A549 (cell line): Measurements from ENCODE around the gene TRIM17. TPM values are rescaled to one million over a fixed set of nuclear protein-coding genes. Genes with fewer than 3 reads are reported as not detected.
A peak's percentile ranks its signal among the peaks of the same experiment; 100 is the strongest.

Experiments
- ATAC-seq, 2 experiments: fragments of 200-7000 bp in 1 of 2; fragments of >200 bp in 1 of 2; cut with Nextera tagmentation in 1 of 2; cut with Tn5 transposase in 1 of 2; 3 replicates each; pipeline versions ENCODE4 v1.8.0 to v1.9.1; 2018 to 2020; ENCODE audit warnings: mild to moderate bottlenecking in 1 of 2, moderate library complexity in 1 of 2
- CTCF ChIA-PET: fragments of 300-600 bp; sonication (Branson Sonifier 250); formaldehyde crosslinking; extraction: SDS; loops from one replicate; lab custom pipeline; 2021; ENCODE audit warnings: antibody characterized with exemption, inconsistent platforms; lab: Yijun Ruan, JAX
- POLR2A ChIA-PET: fragments of 350-600 bp; formaldehyde crosslinking; extraction: SDS; loops from one replicate; lab custom pipeline; 2021; ENCODE audit warnings: antibody characterized with exemption, inconsistent platforms; lab: Yijun Ruan, JAX
- DNase-seq, 2 experiments: peaks; one replicate each; pipeline versions ENCODE4 v3.0.0 to v3.0.0-alpha.2; 2011 to 2016; ENCODE audit warnings: low read depth in 1 of 2, low spot score in 1 of 2
- FAIRE-seq: peaks from 2 replicates; lab custom pipeline; 2011; peaks lifted over from hg19 to GRCh38; lab: Jason Lieb, UNC
- H3K27ac ChIP-seq, 2 experiments: fragments of >200 bp; sonication (Bioruptor Twin); formaldehyde crosslinking; 3 replicates each; pipeline ENCODE4 v1.5.1; 2016 to 2017
- H3K4me1 ChIP-seq: fragments of >200 bp; sonication (Bioruptor Twin); formaldehyde crosslinking; 3 replicates; pipeline ENCODE4 v1.6.1; 2016
- H3K4me2 ChIP-seq: fragments of >200 bp; sonication (Bioruptor Twin); formaldehyde crosslinking; 3 replicates; pipeline ENCODE4 v1.6.1; 2016
- H3K4me3 ChIP-seq: fragments of >200 bp; sonication (Bioruptor Twin); formaldehyde crosslinking; 3 replicates; pipeline ENCODE4 v1.5.1; 2016
- H3K9me3 ChIP-seq: fragments of >200 bp; sonication (Bioruptor Twin); formaldehyde crosslinking; 3 replicates; pipeline ENCODE4 v1.6.1; 2016
- CHD2 ChIP-seq: fragments of 150-350 bp; IDR thresholded peaks from 2 replicates; pipeline ENCODE4 v1.6.1; 2014; ENCODE audit warnings: low read length; ENCODE audit not compliant: partially characterized antibody
- CHD4 ChIP-seq: fragments of 200-600 bp; sonication (generic); IDR thresholded peaks from 2 replicates; pipeline ENCODE4 v1.6.1; 2016; ENCODE audit warnings: antibody characterized with exemption, mild to moderate bottlenecking, borderline replicate concordance
- E2F6 ChIP-seq: IDR thresholded peaks from 2 replicates; pipeline ENCODE4 v1.6.1; 2012; ENCODE audit warnings: low read depth, borderline replicate concordance
- EHF ChIP-seq: fragments of 250-450 bp; sonication (Bioruptor Pico); IDR thresholded peaks from 2 replicates; pipeline ENCODE4 v1.5.0; 2020; ENCODE audit warnings: mild to moderate bottlenecking
- EP300 ChIP-seq, 2 experiments: fragments of >200 bp; sonication (Bioruptor Twin); formaldehyde crosslinking; IDR thresholded peaks; 2 replicates in 1 of 2; 3 replicates in 1 of 2; pipeline ENCODE4 v1.6.1; 2016 to 2017
- FOXS1 ChIP-seq: fragments of 250-450 bp; sonication (Bioruptor Pico); IDR thresholded peaks from 2 replicates; pipeline ENCODE4 v1.5.0; 2020; ENCODE audit warnings: mild to moderate bottlenecking, moderate library complexity
- GATA3 ChIP-seq: IDR thresholded peaks from 2 replicates; pipeline ENCODE4 v1.6.1; 2012; ENCODE audit warnings: borderline replicate concordance
- HDAC2 ChIP-seq: fragments of 200-600 bp; sonication (generic); IDR thresholded peaks from 2 replicates; pipeline ENCODE4 v1.6.1; 2016
- HES2 ChIP-seq: fragments of >200 bp; sonication (Bioruptor Twin); formaldehyde crosslinking; IDR thresholded peaks from 2 replicates; pipeline ENCODE4 v1.6.1; 2016
- HOXA7 ChIP-seq: fragments of 250-450 bp; sonication (Bioruptor Pico); IDR thresholded peaks from 2 replicates; pipeline ENCODE4 v1.5.0; 2020; ENCODE audit warnings: mild to moderate bottlenecking, moderate library complexity
- HOXB13 ChIP-seq: fragments of 250-450 bp; sonication (Bioruptor Pico); IDR thresholded peaks from 2 replicates; pipeline ENCODE4 v1.5.0; 2020; ENCODE audit warnings: low read depth, mild to moderate bottlenecking, moderate library complexity
- HOXB5 ChIP-seq: fragments of 250-450 bp; sonication (Bioruptor Pico); IDR thresholded peaks from 2 replicates; pipeline ENCODE4 v1.5.0; 2020; ENCODE audit warnings: mild to moderate bottlenecking, moderate library complexity
- JUNB ChIP-seq: fragments of >200 bp; sonication (Bioruptor Twin); formaldehyde crosslinking; IDR thresholded peaks from 2 replicates; pipeline ENCODE4 v1.6.1; 2016
- MAX ChIP-seq: IDR thresholded peaks from 2 replicates; pipeline ENCODE4 v1.6.1; 2012
- MYC ChIP-seq: IDR thresholded peaks from 2 replicates; pipeline ENCODE4 v1.6.1; 2012; ENCODE audit warnings: mild to moderate bottlenecking, inconsistent platforms, low read length, improper control_type of control experiment, borderline replicate concordance
- NFE2L2 ChIP-seq: fragments of 150-350 bp; conservative IDR thresholded peaks from 2 replicates; pipeline ENCODE4 v1.6.1; 2014; ENCODE audit warnings: low read length
- NPAS2 ChIP-seq: fragments of 250-450 bp; sonication (Bioruptor Pico); IDR thresholded peaks from 2 replicates; pipeline ENCODE4 v1.8.0; 2022; ENCODE audit warnings: mild to moderate bottlenecking, moderate library complexity, borderline replicate concordance
- NR3C1 ChIP-seq: fragments of >200 bp; sonication (Bioruptor Twin); formaldehyde crosslinking; IDR thresholded peaks from 3 replicates; pipeline ENCODE4 v1.6.1; 2017
- PHF8 ChIP-seq: fragments of 200-600 bp; sonication (generic); IDR thresholded peaks from 2 replicates; pipeline ENCODE4 v1.6.1; 2016; ENCODE audit warnings: low read depth, mild to moderate bottlenecking, antibody characterized with exemption, moderate library complexity, borderline replicate concordance
- POLR2A ChIP-seq: IDR thresholded peaks from 2 replicates; pipeline ENCODE4 v1.6.1; 2012; ENCODE audit warnings: mild to moderate bottlenecking, low read length
- RAD21 ChIP-seq, 2 experiments: fragments of >200 bp in 1 of 2; sonication (Bioruptor Twin) in 1 of 2; formaldehyde crosslinking in 1 of 2; IDR thresholded peaks in 1 of 2; conservative IDR thresholded peaks in 1 of 2; 2 replicates in 1 of 2; 3 replicates in 1 of 2; pipeline ENCODE4 v1.6.1; 2012 to 2018; ENCODE audit warnings: inconsistent platforms in 1 of 2
- RARB ChIP-seq: fragments of 250-450 bp; sonication (Bioruptor Pico); IDR thresholded peaks from 2 replicates; pipeline ENCODE4 v1.8.0; 2021; ENCODE audit warnings: mild to moderate bottlenecking, moderate library complexity
- RCOR1 ChIP-seq: fragments of 150-350 bp; IDR thresholded peaks from 2 replicates; pipeline ENCODE4 v1.6.1; 2014; ENCODE audit warnings: antibody characterized with exemption, low read length, low read depth
- RFX5 ChIP-seq: fragments of 450-650 bp; IDR thresholded peaks from 2 replicates; pipeline ENCODE4 v1.7.1; 2014; ENCODE audit warnings: antibody characterized with exemption, mild to moderate bottlenecking, moderate library complexity
- RNF2 ChIP-seq: fragments of 200-600 bp; sonication (generic); IDR thresholded peaks from 2 replicates; pipeline ENCODE4 v1.6.1; 2016; ENCODE audit warnings: low read depth, mild to moderate bottlenecking, antibody characterized with exemption, moderate library complexity, borderline replicate concordance
- SMC3 ChIP-seq: fragments of >200 bp; sonication (Bioruptor Twin); formaldehyde crosslinking; IDR thresholded peaks from 3 replicates; pipeline ENCODE4 v1.6.1; 2018; ENCODE audit warnings: inconsistent platforms
- SREBF2 ChIP-seq: fragments of 450-650 bp; IDR thresholded peaks from 2 replicates; pipeline ENCODE4 v1.6.1; 2014; ENCODE audit warnings: mild to moderate bottlenecking, moderate library complexity
- TP53 ChIP-seq: fragments of 250-450 bp; sonication (Bioruptor Pico); IDR thresholded peaks from 2 replicates; pipeline ENCODE4 v1.5.0; 2021; ENCODE audit warnings: mild to moderate bottlenecking, moderate library complexity
- ZFP36 ChIP-seq: fragments of 450-650 bp; IDR thresholded peaks from 2 replicates; pipeline ENCODE4 v1.6.1; 2014; ENCODE audit warnings: borderline replicate concordance; ENCODE audit not compliant: partially characterized antibody
- ZSCAN20 ChIP-seq: fragments of 250-450 bp; sonication (Bioruptor Pico); IDR thresholded peaks from 2 replicates; pipeline ENCODE4 v1.8.0; 2022; ENCODE audit warnings: mild to moderate bottlenecking, moderate library complexity
- WGBS: methylation state at CpG from one replicate; pipeline ENCODE4 v1.1.6; 2017; ENCODE audit errors: missing lambda C conversion rate; 5-methylcytosine and 5-hydroxymethylcytosine counted together
- polyA plus RNA-seq, 4 experiments: library from polyadenylated mRNA; depleted of rRNA in 3 of 4; stranded (reverse); fragments of >200 nt; fragmentation: RNase III in 1 of 4; extraction: RNeasy Plus Mini Kit Qiagen cat#74134 plus additional on column Dnase treatment in 1 of 4; gene quantifications; 2 replicates in 3 of 4; 3 replicates in 1 of 4; pipeline ENCODE4 v1.2.3, GENCODE V29; 2011 to 2017
- TF ChIP-seq, protein P1 (sequence below): fragments of 250-450 bp; sonication (Bioruptor Pico); IDR thresholded peaks from 2 replicates; pipeline ENCODE4 v1.5.0; 2021; ENCODE audit warnings: mild to moderate bottlenecking, moderate library complexity, borderline replicate concordance
- TF ChIP-seq, protein P2 (sequence below): IDR thresholded peaks from 2 replicates; pipeline ENCODE4 v1.6.1; 2012

The TRIM17 gene
- polyA plus RNA-seq, 2 of the 4 experiments (the other 2 are of a cell fraction): not detected

- Histone ChIP-seq H3K4me3 (no peak overlapping the region), H3K4me1 (peaks cover 16% of the 10 kb centered on the region; the same call in 2 of the 3 replicates), H3K4me2 (no peak overlapping the region), H3K9me3 (no peaks in the 10 kb centered on the region), H3K27ac (no peak overlapping the region)
- WGBS: 70% methylated on average over 2 of the region's 2 CpGs
- ATAC-seq (no peak), DNase-seq (no peak), FAIRE-seq (no peak)
- CTCF ChIA-PET: interaction anchor here (1.7 to 4.6 kb wide), 2 partner anchors 41 to 54 kb away, joined by 5 to 16 read pairs; no protein-coding TSS in a partner anchor
- POLR2A ChIA-PET: no interaction called here
- TF ChIP-seq HDAC2: no peak
- TF ChIP-seq HOXB13 (CRISPR knock-in tag): no peak
- no peak for TF ChIP-seq HOXB5
- TF ChIP-seq, all 56 proteins: peak for 0
These were observed 44.2 kb upstream of the TRIM17 start for GRCh38 chr1:228460821-228461220.

- H3K4me2 ChIP-seq: peak overlapping the region; percentile 89
- peak overlapping the region; percentile 66 for H3K4me3 ChIP-seq
- POLR2A ChIA-PET: interaction anchor here (0.6 to 1.8 kb wide), 4 partner anchors 27 to 1626 kb away, joined by 3 to 7 read pairs (median 4); partner anchors contain the start of gene RNF187
- H3K27ac ChIP-seq: peak overlapping the region; percentile 77 to 80
- CTCF ChIA-PET: interaction anchor here (0.7 to 4.6 kb wide), 20 partner anchors 10 to 1253 kb away, joined by 3 to 16 read pairs (median 4); no protein-coding TSS in a partner anchor
- 5% methylated on average over 29 of the region's 41 CpGs for WGBS
- H3K9me3 ChIP-seq: no peaks in the 10 kb centered on the region
- FAIRE-seq (no peak), DNase-seq (peak; percentile 93 to 95), ATAC-seq (peak; percentile 79 to 80)
- H3K4me1 ChIP-seq: peaks cover 16% of the 10 kb centered on the region; the same call in 2 of the 3 replicates
- TF ChIP-seq GATA3 (peak; percentile 20; the same call in 1 of the 2 replicates), HOXB13 (CRISPR knock-in tag) (no peak), ZSCAN20 (CRISPR knock-in tag) (no peak), EHF (CRISPR knock-in tag) (no peak), MYC (no peak), RAD21 (conservative IDR thresholded peaks at IDR 0.05 in 1 of 2, IDR thresholded peaks at IDR 0.05 in 1 of 2) (peak; percentile 10 to 36; a peak in 1 of 5 replicates), RARB (CRISPR knock-in tag) (no peak), ZFP36 (no peak), FOXS1 (CRISPR knock-in tag) (no peak), NFE2L2 (no peak), CHD2 (peak; percentile 74), PHF8 (no peak), RFX5 (no peak), MAX (peak; percentile 68), POLR2A (no peak), HOXA7 (CRISPR knock-in tag) (no peak), TP53 (no peak), JUNB (no peak), HES2 (no peak; the same call in 1 of the 2 replicates), EP300 (IDR thresholded peaks at IDR 0.05) (no peak), RCOR1 (0 out of 2 replicates have a peak, but pooled peaks have one; percentile 7), NPAS2 (CRISPR knock-in tag) (no peak), CHD4 (no peak), NR3C1 (no peak), SMC3 (peak; percentile 29; the same call in 1 of the 3 replicates), RNF2 (no peak), SREBF2 (no peak), E2F6 (peak; percentile 28; the same call in 1 of the 2 replicates)
- TF ChIP-seq, protein P1, sequence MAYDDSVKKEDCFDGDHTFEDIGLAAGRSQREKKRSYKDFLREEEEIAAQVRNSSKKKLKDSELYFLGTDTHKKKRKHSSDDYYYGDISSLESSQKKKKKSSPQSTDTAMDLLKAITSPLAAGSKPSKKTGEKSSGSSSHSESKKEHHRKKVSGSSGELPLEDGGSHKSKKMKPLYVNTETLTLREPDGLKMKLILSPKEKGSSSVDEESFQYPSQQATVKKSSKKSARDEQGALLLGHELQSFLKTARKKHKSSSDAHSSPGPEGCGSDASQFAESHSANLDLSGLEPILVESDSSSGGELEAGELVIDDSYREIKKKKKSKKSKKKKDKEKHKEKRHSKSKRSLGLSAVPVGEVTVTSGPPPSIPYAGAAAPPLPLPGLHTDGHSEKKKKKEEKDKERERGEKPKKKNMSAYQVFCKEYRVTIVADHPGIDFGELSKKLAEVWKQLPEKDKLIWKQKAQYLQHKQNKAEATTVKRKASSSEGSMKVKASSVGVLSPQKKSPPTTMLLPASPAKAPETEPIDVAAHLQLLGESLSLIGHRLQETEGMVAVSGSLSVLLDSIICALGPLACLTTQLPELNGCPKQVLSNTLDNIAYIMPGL: no peak
- TF ChIP-seq, protein P2, sequence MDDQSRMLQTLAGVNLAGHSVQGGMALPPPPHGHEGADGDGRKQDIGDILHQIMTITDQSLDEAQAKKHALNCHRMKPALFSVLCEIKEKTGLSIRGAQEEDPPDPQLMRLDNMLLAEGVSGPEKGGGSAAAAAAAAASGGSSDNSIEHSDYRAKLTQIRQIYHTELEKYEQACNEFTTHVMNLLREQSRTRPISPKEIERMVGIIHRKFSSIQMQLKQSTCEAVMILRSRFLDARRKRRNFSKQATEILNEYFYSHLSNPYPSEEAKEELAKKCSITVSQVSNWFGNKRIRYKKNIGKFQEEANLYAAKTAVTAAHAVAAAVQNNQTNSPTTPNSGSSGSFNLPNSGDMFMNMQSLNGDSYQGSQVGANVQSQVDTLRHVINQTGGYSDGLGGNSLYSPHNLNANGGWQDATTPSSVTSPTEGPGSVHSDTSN: no peak
These were observed 42.7 kb upstream of the TRIM17 start for GRCh38 chr1:228459091-228459993.
